Hepatocyte (in vitro differentiated cells): ENCODE results near the gene ESPNL. TPM values are rescaled to one million over a fixed set of nuclear protein-coding genes. Genes with fewer than 3 reads are reported as not detected.

Experiments used
- DNase-seq: peaks from one replicate; pipeline ENCODE4 v3.0.0-alpha.2; 2016; ENCODE audit warnings: low spot score
- H2AFZ ChIP-seq: fragments of 200-600 bp; sonication (generic); 2 replicates; pipeline ENCODE4 v1.6.0; 2016; ENCODE audit warnings: antibody characterized with exemption, mild to moderate bottlenecking
- H3K27ac ChIP-seq: fragments of 200-600 bp; sonication (generic); 2 replicates; pipeline ENCODE4 v1.5.1; 2016; ENCODE audit warnings: mild to moderate bottlenecking
- H3K27me3 ChIP-seq: fragments of 200-600 bp; sonication (generic); 2 replicates; pipeline ENCODE4 v1.6.1; 2016
- H3K36me3 ChIP-seq: fragments of 200-600 bp; sonication (generic); replicated peaks from 2 replicates; pipeline ENCODE4 v1.5.1; 2016; ENCODE audit warnings: low read depth; ENCODE audit not compliant: insufficient read depth
- H3K4me1 ChIP-seq: fragments of 200-600 bp; sonication (generic); 2 replicates; pipeline ENCODE4 v1.5.1; 2016; ENCODE audit warnings: mild to moderate bottlenecking, moderate library complexity; ENCODE audit not compliant: insufficient read depth
- H3K4me2 ChIP-seq: fragments of 200-600 bp; sonication (generic); 2 replicates; pipeline ENCODE4 v1.6.0; 2016
- H3K4me3 ChIP-seq: fragments of 200-600 bp; sonication (generic); 2 replicates; pipeline ENCODE4 v1.5.1; 2016; ENCODE audit warnings: mild to moderate bottlenecking
- H3K79me2 ChIP-seq: fragments of 200-600 bp; sonication (generic); 2 replicates; pipeline ENCODE4 v1.6.0; 2017; ENCODE audit warnings: mild to moderate bottlenecking
- H3K9me2 ChIP-seq: fragments of 200-600 bp; sonication (generic); replicated peaks from 2 replicates; pipeline ENCODE4 v1.6.0; 2017; ENCODE audit warnings: mild to moderate bottlenecking; ENCODE audit not compliant: insufficient read depth
- H3K9me3 ChIP-seq: fragments of 200-600 bp; sonication (generic); 2 replicates; pipeline ENCODE4 v1.5.1; 2016; ENCODE audit warnings: low read depth, mild to moderate bottlenecking
- H4K20me1 ChIP-seq: fragments of 200-600 bp; sonication (generic); 2 replicates; pipeline ENCODE4 v1.6.0; 2016; ENCODE audit warnings: mild to moderate bottlenecking; ENCODE audit not compliant: insufficient read depth, poor library complexity, severe bottlenecking
- CTCF ChIP-seq: fragments of 200-600 bp; sonication (generic); IDR thresholded peaks from 2 replicates; pipeline ENCODE4 v1.5.1; 2016; ENCODE audit warnings: antibody characterized with exemption, mild to moderate bottlenecking; ENCODE audit not compliant: poor library complexity
- EZH2 ChIP-seq: fragments of 200-600 bp; sonication (generic); IDR thresholded peaks from 2 replicates; pipeline ENCODE4 v1.6.1; 2016; ENCODE audit warnings: antibody characterized with exemption, mild to moderate bottlenecking, borderline replicate concordance
- EZH2phosphoT487 ChIP-seq: fragments of 200-600 bp; sonication (generic); IDR thresholded peaks from one replicate; pipeline ENCODE4 v1.6.1; 2018; ENCODE audit warnings: antibody characterized with exemption, mild to moderate bottlenecking, low read depth, moderate library complexity; ENCODE audit not compliant: unreplicated experiment, severe bottlenecking
- WGBS: methylation state at CpG from one replicate; pipeline ENCODE4 v1.1.6; 2016; ENCODE audit warnings: low lambda C conversion rate; ENCODE audit errors: missing lambda C conversion rate; 5-methylcytosine and 5-hydroxymethylcytosine counted together
- polyA plus RNA-seq: library from polyadenylated mRNA; unstranded; fragments of >200 nt; fragmentation: Nextera tagmentation; extraction: Ambion mirVana; gene quantifications from 2 replicates; pipeline ENCODE4 v1.2.1, GENCODE V29; 2016
- total RNA-seq: library from RNA; depleted of rRNA; stranded (reverse); fragments of >200 nt; gene quantifications from 2 replicates; pipeline ENCODE4 v1.2.3, GENCODE V29; 2014

The ESPNL gene
- total and polyA plus RNA-seq, 2 experiments from 2014 or later, result 0.27 to 0.62 TPM

DNA sequence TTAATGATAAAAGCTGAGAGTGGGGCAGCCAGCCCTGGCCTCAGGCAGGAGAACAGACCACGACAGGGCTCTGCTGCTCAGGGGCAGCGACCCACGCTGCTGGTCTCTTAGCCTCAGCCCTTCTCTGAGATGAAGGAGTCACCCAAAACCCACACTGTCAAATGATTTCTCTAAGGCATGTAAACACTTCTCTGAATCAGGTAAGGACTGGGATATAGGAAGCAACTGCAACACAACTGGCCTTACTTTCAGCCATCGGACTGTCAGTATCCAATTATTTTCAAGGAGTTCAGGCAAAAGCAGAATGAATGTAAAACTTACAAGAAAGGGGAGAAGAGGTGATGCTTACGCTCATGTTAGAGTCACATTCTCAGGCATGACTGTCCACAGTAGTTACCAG is 80.4 kb downstream of the ESPNL start:
- Histone ChIP-seq H4K20me1 (no peaks in the 10 kb centered on the region), H3K9me3 (no peaks in the 10 kb centered on the region), H2AFZ (no peak overlapping the region), H3K4me1 (no peaks in the 10 kb centered on the region), H3K27me3 (no peaks in the 10 kb centered on the region), H3K79me2 (no peaks in the 10 kb centered on the region), H3K27ac (no peak overlapping the region), H3K36me3 (no peaks in the 10 kb centered on the region), H3K9me2 (no peaks in the 10 kb centered on the region), H3K4me3 (no peak overlapping the region), H3K4me2 (no peak overlapping the region)
- WGBS, result 90% methylated on average over 5 of the region's 5 CpGs
- no peak for DNase-seq
- TF ChIP-seq EZH2, result no peak
- no peak for TF ChIP-seq EZH2phosphoT487
- no peak for TF ChIP-seq CTCF

DNA sequence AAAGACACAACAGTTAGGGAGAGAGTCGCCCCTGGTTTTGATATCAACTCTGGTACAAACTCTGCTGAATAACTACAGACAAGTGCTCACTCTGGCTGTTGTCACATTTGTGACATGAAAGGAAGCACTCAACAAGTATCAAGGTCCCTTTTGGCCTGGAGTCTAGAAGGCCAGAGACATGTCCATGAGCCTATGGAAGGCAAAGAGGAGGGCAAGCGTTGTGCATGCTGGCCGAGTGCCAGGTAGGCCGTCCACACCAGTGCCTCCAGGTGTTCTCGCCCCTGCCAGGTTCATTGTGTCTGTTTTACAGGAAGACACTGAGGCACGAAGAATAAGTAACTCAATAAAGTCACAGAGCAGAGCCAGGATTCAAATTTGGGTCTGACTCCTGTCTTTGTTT is 82.2 kb downstream of the ESPNL start:
- no peaks in the 10 kb centered on the region for H3K27me3 ChIP-seq
- no peaks in the 10 kb centered on the region for H3K36me3 ChIP-seq
- 93% methylated on average over 6 of the region's 6 CpGs for WGBS

More for the DNA sequence above, 82.2 kb downstream of the ESPNL start:
- DNase-seq, result no peak
- Histone ChIP-seq H3K27ac (no peak overlapping the region), H4K20me1 (no peaks in the 10 kb centered on the region), H3K4me3 (no peak overlapping the region), H3K79me2 (no peaks in the 10 kb centered on the region), H3K9me3 (no peaks in the 10 kb centered on the region), H3K9me2 (no peaks in the 10 kb centered on the region), H3K4me1 (no peaks in the 10 kb centered on the region), H2AFZ (no peak overlapping the region), H3K4me2 (no peak overlapping the region)
- TF ChIP-seq EZH2phosphoT487 (no peak), EZH2 (no peak), CTCF (no peak)

Other genes starting within 250 kb of the ESPNL start
- gene RAMP1, start 240.7 kb upstream of the ESPNL start, total RNA-seq, result 134 and 156 TPM in 2 replicates
- 329 and 383 TPM in 2 replicates for gene RAMP1, start 240.7 kb upstream of the ESPNL start, polyA plus RNA-seq
- 52.8 and 59.8 TPM in 2 replicates for gene UBE2F, start 133.3 kb upstream of the ESPNL start, total RNA-seq
- gene UBE2F, start 133.3 kb upstream of the ESPNL start, polyA plus RNA-seq, result 60.1 and 66.7 TPM in 2 replicates
- gene SCLY, start 39.3 kb upstream of the ESPNL start, total RNA-seq, result 12.7 and 16.5 TPM in 2 replicates
- gene SCLY, start 39.3 kb upstream of the ESPNL start, polyA plus RNA-seq, result 21.1 and 21.3 TPM in 2 replicates
- not detected in 2 replicates for gene KLHL30, start 38.3 kb downstream of the ESPNL start, total RNA-seq
- gene KLHL30, start 38.3 kb downstream of the ESPNL start, polyA plus RNA-seq, result 0.15 TPM in 1 of 2 replicates, not detected in the other
- gene ERFE, start 58.6 kb downstream of the ESPNL start, total RNA-seq, result 0.27 TPM in 1 of 2 replicates, not detected in the other
- gene ERFE, start 58.6 kb downstream of the ESPNL start, polyA plus RNA-seq, result 0.30 and 1.6 TPM in 2 replicates
- 20.4 and 25.9 TPM in 2 replicates for gene ILKAP, start 103.4 kb downstream of the ESPNL start, total RNA-seq
- 36.6 and 37.5 TPM in 2 replicates for gene ILKAP, start 103.4 kb downstream of the ESPNL start, polyA plus RNA-seq
- gene HES6, start 139.7 kb downstream of the ESPNL start, total RNA-seq, result 14.1 and 17.8 TPM in 2 replicates
- gene HES6, start 139.7 kb downstream of the ESPNL start, polyA plus RNA-seq, result 23.0 and 28.5 TPM in 2 replicates
- gene PER2, start 188.3 kb downstream of the ESPNL start, total RNA-seq, result 6.1 and 8.9 TPM in 2 replicates
- gene PER2, start 188.3 kb downstream of the ESPNL start, polyA plus RNA-seq, result 6.0 and 6.4 TPM in 2 replicates
- 9.0 and 9.7 TPM in 2 replicates for gene TRAF3IP1, start 220.2 kb downstream of the ESPNL start, total RNA-seq
- 8.4 and 9.1 TPM in 2 replicates for gene TRAF3IP1, start 220.2 kb downstream of the ESPNL start, polyA plus RNA-seq